GM12878 (cell line): ENCODE measurements around the gene SRRD. TPM values are rescaled to one million over a fixed set of nuclear protein-coding genes. Genes with fewer than 3 reads are reported as not detected.
A peak's percentile ranks its signal among the peaks of the same experiment; 100 is the strongest.

ENCODE experiments used
- ATAC-seq: fragments of 200-7000 bp; cut with Tn5 transposase; 3 replicates; pipeline ENCODE4 v1.9.1; 2020; ENCODE audit warnings: mild to moderate bottlenecking, moderate library complexity
- BruUV-seq: library from RNA; stranded (reverse); fragments of 400-500 nt; replicated peaks from 2 replicates; lab custom pipeline; 2021; lab: Mats Ljungman, UMichigan
- CTCF ChIA-PET: fragments of 300-600 bp; sonication (Branson Sonifier 250); formaldehyde crosslinking; extraction: SDS; loops from one replicate; lab custom pipeline; 2021; ENCODE audit warnings: inconsistent platforms; lab: Yijun Ruan, JAX
- POLR2A ChIA-PET: fragments of 350-600 bp; formaldehyde crosslinking; extraction: SDS; loops from one replicate; lab custom pipeline; 2021; ENCODE audit warnings: inconsistent platforms; lab: Charles Lee
- RAD21 ChIA-PET: fragments of 300-600 bp; sonication (Branson Sonifier 250); formaldehyde crosslinking; loops from one replicate; lab custom pipeline; 2023; ENCODE audit warnings: antibody characterized with exemption; ENCODE audit not compliant: unreplicated experiment; lab: Charles Lee
- SMC1A ChIA-PET: fragments of 300-600 bp; sonication (Branson Sonifier 250); formaldehyde crosslinking; loops from one replicate; lab custom pipeline; 2023; ENCODE audit not compliant: unreplicated experiment, uncharacterized antibody; lab: Charles Lee
- DNase-seq: peaks from one replicate; pipeline ENCODE4 v3.0.0-alpha.2; 2011; ENCODE audit warnings: low read depth, low spot score
- FAIRE-seq: peaks from 3 replicates; lab custom pipeline; 2011; peaks lifted over from hg19 to GRCh38; lab: Jason Lieb, UNC
- H2AFZ ChIP-seq: 2 replicates; pipeline ENCODE4 v1.6.0; 2011; ENCODE audit warnings: low read depth, low read length, control low read depth; ENCODE audit not compliant: control insufficient read depth
- H3K27ac ChIP-seq: 2 replicates; pipeline ENCODE4 v1.5.1; 2011; ENCODE audit warnings: control low read depth; ENCODE audit not compliant: control insufficient read depth, insufficient read depth
- H3K27me3 ChIP-seq, 2 experiments: replicated peaks in 1 of 2; 2 replicates each; pipeline versions ENCODE4 v1.6.0 to v1.6.1; 2011; ENCODE audit warnings: low read length in 1 of 2; ENCODE audit not compliant: control insufficient read depth in 2 of 2, insufficient read depth in 2 of 2
- H3K36me3 ChIP-seq, 2 experiments: 2 replicates each; pipeline ENCODE4 v1.5.1; 2011; ENCODE audit warnings: low read length in 1 of 2; ENCODE audit not compliant: control insufficient read depth in 2 of 2, insufficient read depth in 2 of 2
- H3K4me1 ChIP-seq: 2 replicates; pipeline ENCODE4 v1.6.1; 2011; ENCODE audit warnings: mild to moderate bottlenecking, low read length, moderate library complexity, mixed read lengths; ENCODE audit not compliant: control insufficient read depth, insufficient read depth
- H3K4me2 ChIP-seq: 2 replicates; pipeline ENCODE4 v1.6.0; 2011; ENCODE audit warnings: control low read depth; ENCODE audit not compliant: control insufficient read depth, insufficient read depth
- H3K4me3 ChIP-seq: fragments of 200-600 bp; sonication (generic); 2 replicates; pipeline ENCODE4 v1.5.1; 2016
- H3K79me2 ChIP-seq: 2 replicates; pipeline ENCODE4 v1.6.0; 2011; ENCODE audit warnings: low read length; ENCODE audit not compliant: control insufficient read depth, insufficient read depth
- H3K9ac ChIP-seq: 2 replicates; pipeline ENCODE4 v1.8.0; 2011; ENCODE audit warnings: low read length, control low read depth, mixed read lengths; ENCODE audit not compliant: control insufficient read depth, insufficient read depth
- H3K9me3 ChIP-seq: replicated peaks from 3 replicates; pipeline ENCODE4 v1.5.1; 2011; ENCODE audit warnings: mild to moderate bottlenecking, low read length; ENCODE audit not compliant: control insufficient read depth, insufficient read depth
- H4K20me1 ChIP-seq: 2 replicates; pipeline ENCODE4 v1.6.0; 2011; ENCODE audit not compliant: control insufficient read depth, insufficient read depth
- ATF7 ChIP-seq: fragments of 450-650 bp; IDR thresholded peaks from 2 replicates; pipeline ENCODE4 v1.6.1; 2016; ENCODE audit warnings: low read depth, mild to moderate bottlenecking
- CBFB ChIP-seq: IDR thresholded peaks from 2 replicates; pipeline ENCODE4 v1.6.1; 2016; ENCODE audit warnings: antibody characterized with exemption, low read depth
- CREM ChIP-seq: IDR thresholded peaks from 2 replicates; pipeline ENCODE4 v1.6.1; 2014; ENCODE audit warnings: antibody characterized with exemption, low read depth
- ESRRA ChIP-seq: IDR thresholded peaks from 2 replicates; pipeline ENCODE4 v1.6.1; 2012; ENCODE audit warnings: mild to moderate bottlenecking, low read length, improper control_type of control experiment
- SIX5 ChIP-seq: IDR thresholded peaks from 2 replicates; pipeline ENCODE4 v1.6.1; 2011; ENCODE audit warnings: mild to moderate bottlenecking, low read depth, low read length, moderate library complexity; ENCODE audit not compliant: severe bottlenecking
- ZNF384 ChIP-seq: IDR thresholded peaks from 2 replicates; pipeline ENCODE4 v1.6.1; 2012; ENCODE audit warnings: low read depth, mild to moderate bottlenecking, low read length, improper control_type of control experiment, borderline replicate concordance
- WGBS: methylation state at CpG from one replicate; pipeline ENCODE4 v1.1.6; 2016; ENCODE audit warnings: low lambda C conversion rate; ENCODE audit not compliant: insufficient replicate concordance, insufficient coverage; ENCODE audit errors: missing lambda C conversion rate; 5-methylcytosine and 5-hydroxymethylcytosine counted together
- in situ Hi-C: fragments of 300-500 bp; cut with MboI; formaldehyde crosslinking; loops from 9 replicates; pipeline ENCODE4 v1.14.3; 2018; ENCODE audit warnings: mixed read lengths
- intact Hi-C: fragments of 100-400 bp; cut with micrococcal nuclease; formaldehyde crosslinking; loops from one replicate; pipeline ENCODE4 v1.14.2; 2022; ENCODE audit not compliant: unreplicated experiment
- polyA plus RNA-seq, 11 experiments: library from polyadenylated mRNA; depleted of rRNA in 4 of 11; unstranded in 6 of 11; stranded (reverse) in 5 of 11; fragments of >200 nt; fragmentation: Nextera tagmentation in 4 of 11; fragmentation: Illumina TruSeq in 1 of 11; extraction: Ambion mirVana in 4 of 11; extraction: Trizol in 1 of 11; gene quantifications; 1 replicate in 1 of 11; 2 replicates in 10 of 11; pipeline versions ENCODE4 v1.2.1 to v1.2.3, GENCODE V29; 2011 to 2016; ENCODE audit warnings: inconsistent platforms in 2 of 11, missing spikeins in 2 of 11, low read depth in 1 of 11
- total RNA-seq, 4 experiments: library from RNA; depleted of rRNA in 3 of 4; stranded (reverse); fragments of >200 nt in 3 of 4; fragmentation: Illumina TruSeq in 1 of 4; extraction: Trizol in 1 of 4; gene quantifications; 2 replicates each; pipeline versions ENCODE4 v1.2.1 to v1.2.3, GENCODE V29; 2013 to 2021
- TF ChIP-seq, protein P1 (sequence below): fragments of 450-650 bp; formaldehyde crosslinking; IDR thresholded peaks from 2 replicates; pipeline ENCODE4 v1.5.0; 2022; ENCODE audit warnings: mild to moderate bottlenecking, missing genetic modification characterization
- TF ChIP-seq, protein P2 (sequence below): fragments of 450-650 bp; IDR thresholded peaks from 2 replicates; pipeline ENCODE4 v1.6.1; 2017; ENCODE audit warnings: low read depth, mild to moderate bottlenecking, moderate library complexity
- TF ChIP-seq, protein P3 (sequence below): fragments of 450-650 bp; conservative IDR thresholded peaks from 2 replicates; pipeline ENCODE4 v1.6.1; 2017; ENCODE audit warnings: mild to moderate bottlenecking, moderate library complexity

SRRD gene
- total and polyA plus RNA-seq, 10 of the 15 experiments (the other 5 are each of a cell fraction or from before 2014, with no cell fraction given), result 4.1 to 50.6 (median 27.5) TPM

DNA sequence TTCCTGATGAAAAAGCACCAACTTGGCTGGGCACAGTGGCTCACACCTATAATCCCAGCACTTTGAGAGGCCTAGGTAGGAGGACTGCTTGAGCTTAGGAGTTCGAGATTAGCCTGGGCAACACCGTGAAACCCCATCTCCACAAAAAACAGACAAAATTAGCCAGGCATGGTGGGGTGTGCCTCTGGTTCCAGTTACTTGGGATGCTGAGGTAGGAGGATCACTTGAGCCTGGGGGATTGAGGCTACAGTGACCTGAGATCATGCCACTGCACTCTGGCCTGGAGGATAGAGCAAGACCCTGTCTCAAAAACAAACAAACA lies 3.1 kb upstream of the SRRD start:
- Histone ChIP-seq H3K27me3 (no peaks in the 10 kb centered on the region), H3K79me2 (peaks cover 62% of the 10 kb centered on the region), H3K4me3 (peak overlapping the region; percentile 97), H3K4me2 (peak overlapping the region; percentile 97), H4K20me1 (no peaks in the 10 kb centered on the region), H2AFZ (no peak overlapping the region), H3K27ac (peak overlapping the region; percentile 88), H3K9me3 (no peaks in the 10 kb centered on the region), H3K36me3 (peaks cover 0 to 3% of the 10 kb centered on the region in 2 experiments; a peak in 2 of 4 replicates), H3K9ac (peak overlapping the region; percentile 84), H3K4me1 (peaks cover 29% of the 10 kb centered on the region)
- FAIRE-seq, result no peak
- ChIA-PET RAD21 (interaction anchor here (1.8 kb wide), 1 partner anchor 116 kb away, joined by 7 read pairs; no protein-coding TSS in a partner anchor), POLR2A (interaction anchor here (1.0 kb wide), 1 partner anchor 185 kb away, joined by 3 read pairs; no protein-coding TSS in a partner anchor), CTCF (interaction anchor here (1.2 to 7.1 kb wide), 6 partner anchors 19 to 192 kb away, joined by 3 to 47 read pairs (median 10); no protein-coding TSS in a partner anchor), SMC1A (interaction anchor here (1.8 to 4.3 kb wide), 2 partner anchors 15 to 116 kb away, joined by 4 to 17 read pairs; no protein-coding TSS in a partner anchor)
- TF ChIP-seq SIX5, result no peak
- no peak for TF ChIP-seq ATF7
- TF ChIP-seq, protein P1, sequence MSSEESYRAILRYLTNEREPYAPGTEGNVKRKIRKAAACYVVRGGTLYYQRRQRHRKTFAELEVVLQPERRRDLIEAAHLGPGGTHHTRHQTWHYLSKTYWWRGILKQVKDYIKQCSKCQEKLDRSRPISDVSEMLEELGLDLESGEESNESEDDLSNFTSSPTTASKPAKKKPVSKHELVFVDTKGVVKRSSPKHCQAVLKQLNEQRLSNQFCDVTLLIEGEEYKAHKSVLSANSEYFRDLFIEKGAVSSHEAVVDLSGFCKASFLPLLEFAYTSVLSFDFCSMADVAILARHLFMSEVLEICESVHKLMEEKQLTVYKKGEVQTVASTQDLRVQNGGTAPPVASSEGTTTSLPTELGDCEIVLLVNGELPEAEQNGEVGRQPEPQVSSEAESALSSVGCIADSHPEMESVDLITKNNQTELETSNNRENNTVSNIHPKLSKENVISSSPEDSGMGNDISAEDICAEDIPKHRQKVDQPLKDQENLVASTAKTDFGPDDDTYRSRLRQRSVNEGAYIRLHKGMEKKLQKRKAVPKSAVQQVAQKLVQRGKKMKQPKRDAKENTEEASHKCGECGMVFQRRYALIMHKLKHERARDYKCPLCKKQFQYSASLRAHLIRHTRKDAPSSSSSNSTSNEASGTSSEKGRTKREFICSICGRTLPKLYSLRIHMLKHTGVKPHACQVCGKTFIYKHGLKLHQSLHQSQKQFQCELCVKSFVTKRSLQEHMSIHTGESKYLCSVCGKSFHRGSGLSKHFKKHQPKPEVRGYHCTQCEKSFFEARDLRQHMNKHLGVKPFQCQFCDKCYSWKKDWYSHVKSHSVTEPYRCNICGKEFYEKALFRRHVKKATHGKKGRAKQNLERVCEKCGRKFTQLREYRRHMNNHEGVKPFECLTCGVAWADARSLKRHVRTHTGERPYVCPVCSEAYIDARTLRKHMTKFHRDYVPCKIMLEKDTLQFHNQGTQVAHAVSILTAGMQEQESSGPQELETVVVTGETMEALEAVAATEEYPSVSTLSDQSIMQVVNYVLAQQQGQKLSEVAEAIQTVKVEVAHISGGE (CRISPR knock-in tag), result no peak
- TF ChIP-seq ESRRA, result no peak
- TF ChIP-seq CBFB, result no peak
- no peak for TF ChIP-seq ZNF384
- TF ChIP-seq, protein P2, sequence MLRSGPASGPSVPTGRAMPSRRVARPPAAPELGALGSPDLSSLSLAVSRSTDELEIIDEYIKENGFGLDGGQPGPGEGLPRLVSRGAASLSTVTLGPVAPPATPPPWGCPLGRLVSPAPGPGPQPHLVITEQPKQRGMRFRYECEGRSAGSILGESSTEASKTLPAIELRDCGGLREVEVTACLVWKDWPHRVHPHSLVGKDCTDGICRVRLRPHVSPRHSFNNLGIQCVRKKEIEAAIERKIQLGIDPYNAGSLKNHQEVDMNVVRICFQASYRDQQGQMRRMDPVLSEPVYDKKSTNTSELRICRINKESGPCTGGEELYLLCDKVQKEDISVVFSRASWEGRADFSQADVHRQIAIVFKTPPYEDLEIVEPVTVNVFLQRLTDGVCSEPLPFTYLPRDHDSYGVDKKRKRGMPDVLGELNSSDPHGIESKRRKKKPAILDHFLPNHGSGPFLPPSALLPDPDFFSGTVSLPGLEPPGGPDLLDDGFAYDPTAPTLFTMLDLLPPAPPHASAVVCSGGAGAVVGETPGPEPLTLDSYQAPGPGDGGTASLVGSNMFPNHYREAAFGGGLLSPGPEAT, result no peak
- TF ChIP-seq CREM, result no peak
- TF ChIP-seq, protein P3, sequence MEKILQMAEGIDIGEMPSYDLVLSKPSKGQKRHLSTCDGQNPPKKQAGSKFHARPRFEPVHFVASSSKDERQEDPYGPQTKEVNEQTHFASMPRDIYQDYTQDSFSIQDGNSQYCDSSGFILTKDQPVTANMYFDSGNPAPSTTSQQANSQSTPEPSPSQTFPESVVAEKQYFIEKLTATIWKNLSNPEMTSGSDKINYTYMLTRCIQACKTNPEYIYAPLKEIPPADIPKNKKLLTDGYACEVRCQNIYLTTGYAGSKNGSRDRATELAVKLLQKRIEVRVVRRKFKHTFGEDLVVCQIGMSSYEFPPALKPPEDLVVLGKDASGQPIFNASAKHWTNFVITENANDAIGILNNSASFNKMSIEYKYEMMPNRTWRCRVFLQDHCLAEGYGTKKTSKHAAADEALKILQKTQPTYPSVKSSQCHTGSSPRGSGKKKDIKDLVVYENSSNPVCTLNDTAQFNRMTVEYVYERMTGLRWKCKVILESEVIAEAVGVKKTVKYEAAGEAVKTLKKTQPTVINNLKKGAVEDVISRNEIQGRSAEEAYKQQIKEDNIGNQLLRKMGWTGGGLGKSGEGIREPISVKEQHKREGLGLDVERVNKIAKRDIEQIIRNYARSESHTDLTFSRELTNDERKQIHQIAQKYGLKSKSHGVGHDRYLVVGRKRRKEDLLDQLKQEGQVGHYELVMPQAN, result no peak
- no peak for DNase-seq
- intact Hi-C loops (loop anchor here (5.0 kb wide), 1 partner anchor 48 kb away; no protein-coding TSS in a partner anchor), in situ Hi-C loops (no loop called here)
- ATAC-seq, result no peak
- 8% methylated on average over 2 of the region's 2 CpGs for WGBS
- no TSS peak for BruUV-seq
